HCT116 (cell line): ENCODE results near the gene SERPINA10. TPM values are rescaled to one million over a fixed set of nuclear protein-coding genes. Genes with fewer than 3 reads are reported as not detected.

Experiments
- ATAC-seq: fragments of 200-7000 bp; cut with Tn5 transposase; 2 replicates; pipeline ENCODE4 v1.9.1; 2020; ENCODE audit warnings: mild to moderate bottlenecking, moderate library complexity
- BruUV-seq: library from RNA; stranded (reverse); fragments of 400-500 nt; replicated peaks from 2 replicates; lab custom pipeline; 2021; lab: Mats Ljungman, UMichigan
- CTCF ChIA-PET: fragments of 300-600 bp; sonication (Branson Sonifier 250); formaldehyde crosslinking; loops from one replicate; lab custom pipeline; 2021; ENCODE audit warnings: antibody characterized with exemption; lab: Charles Lee
- POLR2A ChIA-PET: fragments of 300-600, 350-600 bp; sonication (Branson Sonifier 250); formaldehyde crosslinking; loops from one replicate; lab custom pipeline; 2021; ENCODE audit warnings: antibody characterized with exemption; lab: Charles Lee
- RAD21 ChIA-PET, 2 experiments: fragments of 300-600 bp; sonication (Branson Sonifier 250); formaldehyde crosslinking; loops; one replicate each; lab custom pipeline; 2023; ENCODE audit warnings: low total read pairs in 2 of 2; ENCODE audit not compliant: uncharacterized antibody in 2 of 2, unreplicated experiment in 2 of 2, low non-redundant PET in 1 of 2; lab: Charles Lee
- DNase-seq: peaks from one replicate; pipeline ENCODE4 v3.0.0-alpha.2; 2010; ENCODE audit warnings: low read depth, low spot score
- H2AFZ ChIP-seq: fragments of 200-600 bp; shearing (Covaris generic), sonication (generic); 2 replicates; pipeline ENCODE4 v1.6.1; 2017; ENCODE audit warnings: low read depth, mixed run types, mixed read lengths, antibody characterized with exemption, low read length; ENCODE audit not compliant: poor library complexity, severe bottlenecking
- H3K27ac ChIP-seq: 2 replicates; pipeline ENCODE4 v1.5.1; 2012; ENCODE audit warnings: low read depth, low read length
- H3K27me3 ChIP-seq: fragments of 200-600 bp; sonication (generic); 2 replicates; pipeline ENCODE4 v1.6.1; 2016; ENCODE audit warnings: mixed run types, low read length, mixed read lengths; ENCODE audit not compliant: insufficient read depth
- H3K36me3 ChIP-seq, 2 experiments: fragments of 200-500 bp in 1 of 2; fragments of 200-600 bp in 1 of 2; sonication (Bioruptor generic) in 1 of 2; sonication (generic) in 1 of 2; 2 replicates each; pipeline versions ENCODE4 v1.5.1 to v1.6.1; 2014 to 2016; ENCODE audit warnings: low read length in 2 of 2, inconsistent platforms in 1 of 2, mixed read lengths in 1 of 2, mixed run types in 1 of 2; ENCODE audit not compliant: insufficient read depth in 2 of 2, control insufficient read depth in 1 of 2
- H3K4me1 ChIP-seq, 2 experiments: fragments of 200-600 bp in 1 of 2; sonication (generic) in 1 of 2; 2 replicates each; pipeline versions ENCODE4 v1.5.1 to v1.6.1; 2012 to 2017; ENCODE audit warnings: low read length in 2 of 2, inconsistent platforms in 1 of 2, mild to moderate bottlenecking in 1 of 2, mixed read lengths in 1 of 2, mixed run types in 1 of 2, moderate library complexity in 1 of 2; ENCODE audit not compliant: insufficient read depth in 2 of 2, control insufficient read depth in 1 of 2
- H3K4me2 ChIP-seq: fragments of 200-600 bp; sonication (generic); 2 replicates; pipeline ENCODE4 v1.6.1; 2017; ENCODE audit warnings: mixed run types, low read length, mixed read lengths
- H3K4me3 ChIP-seq, 2 experiments: fragments of 200-600 bp in 1 of 2; sonication (generic) in 1 of 2; replicated peaks in 1 of 2; 2 replicates each; pipeline ENCODE4 v1.5.1; 2011 to 2016; ENCODE audit warnings: low read length in 2 of 2, control low read depth in 1 of 2, low read depth in 1 of 2, mild to moderate bottlenecking in 1 of 2, mixed read lengths in 1 of 2, mixed run types in 1 of 2
- H3K79me2 ChIP-seq: fragments of 200-600 bp; sonication (generic); 2 replicates; pipeline ENCODE4 v1.6.1; 2017; ENCODE audit warnings: mild to moderate bottlenecking, mixed run types, low read length, moderate library complexity, mixed read lengths; ENCODE audit not compliant: insufficient read depth
- H3K9ac ChIP-seq: fragments of 200-600 bp; sonication (generic); 2 replicates; pipeline ENCODE4 v1.6.1; 2016; ENCODE audit warnings: low read length, mixed read lengths
- H3K9me2 ChIP-seq: fragments of 200-600 bp; sonication (generic), shearing (Covaris generic); 2 replicates; pipeline ENCODE4 v1.6.1; 2017; ENCODE audit warnings: mixed run types, mild to moderate bottlenecking, moderate library complexity; ENCODE audit not compliant: insufficient read depth
- H3K9me3 ChIP-seq, 2 experiments: fragments of 200-500 bp in 1 of 2; fragments of 200-600 bp in 1 of 2; sonication (Bioruptor generic) in 1 of 2; sonication (generic) in 1 of 2; 2 replicates each; pipeline ENCODE4 v1.6.1; 2014 to 2017; ENCODE audit warnings: low read length in 2 of 2, mixed read lengths in 2 of 2, inconsistent platforms in 1 of 2, low read depth in 1 of 2, mild to moderate bottlenecking in 1 of 2, mixed run types in 1 of 2, moderate library complexity in 1 of 2; ENCODE audit not compliant: control insufficient read depth in 1 of 2, insufficient read depth in 1 of 2
- H4K20me1 ChIP-seq: fragments of 200-600 bp; sonication (generic), shearing (Covaris generic); 2 replicates; pipeline ENCODE4 v1.6.1; 2017; ENCODE audit warnings: mixed run types, mild to moderate bottlenecking, moderate library complexity; ENCODE audit not compliant: insufficient read depth
- CBX3 ChIP-seq: IDR thresholded peaks from 2 replicates; pipeline ENCODE4 v1.6.1; 2012; ENCODE audit warnings: low read depth
- CEBPB ChIP-seq: IDR thresholded peaks from 2 replicates; pipeline ENCODE4 v1.6.1; 2012; ENCODE audit warnings: low read depth
- EGR1 ChIP-seq: IDR thresholded peaks from 2 replicates; pipeline ENCODE4 v1.6.1; 2012; ENCODE audit warnings: low read depth
- ELF1 ChIP-seq: IDR thresholded peaks from 2 replicates; pipeline ENCODE4 v1.6.1; 2012; ENCODE audit warnings: low read depth, borderline replicate concordance
- EZH2 ChIP-seq: fragments of 200-600 bp; sonication (generic); IDR thresholded peaks from 2 replicates; pipeline ENCODE4 v1.6.1; 2017; ENCODE audit warnings: antibody characterized with exemption, mixed run types
- FOSL1 ChIP-seq: IDR thresholded peaks from 2 replicates; pipeline ENCODE4 v1.6.1; 2012; ENCODE audit warnings: low read depth
- JUND ChIP-seq: IDR thresholded peaks from 2 replicates; pipeline ENCODE4 v1.6.1; 2012
- POLR2AphosphoS5 ChIP-seq: IDR thresholded peaks from 2 replicates; pipeline ENCODE4 v1.6.1; 2011; ENCODE audit warnings: mild to moderate bottlenecking, low read depth, low read length, moderate library complexity
- RAD21 ChIP-seq: IDR thresholded peaks from 2 replicates; pipeline ENCODE4 v1.6.1; 2012; ENCODE audit warnings: low read depth, mild to moderate bottlenecking
- SIN3A ChIP-seq: IDR thresholded peaks from 2 replicates; pipeline ENCODE4 v1.6.1; 2012; ENCODE audit warnings: low read depth
- SP1 ChIP-seq: IDR thresholded peaks from 2 replicates; pipeline ENCODE4 v1.6.1; 2012; ENCODE audit warnings: low read depth
- SRF ChIP-seq: IDR thresholded peaks from 2 replicates; pipeline ENCODE4 v1.6.1; 2012; ENCODE audit warnings: low read depth
- intact Hi-C: fragments of 100-400 bp; cut with micrococcal nuclease; formaldehyde crosslinking; loops from 2 replicates; pipeline ENCODE4 v1.10.0; 2022
- total RNA-seq: library from RNA; stranded (reverse); gene quantifications from one replicate; pipeline ENCODE4 v1.2.1, GENCODE V29; 2021; ENCODE audit not compliant: unreplicated experiment
- TF ChIP-seq, protein P1 (sequence below): IDR thresholded peaks from 2 replicates; pipeline ENCODE4 v1.6.1; 2012; ENCODE audit warnings: low read depth

Gene SERPINA10
- total RNA-seq, 1 experiment from 2014 or later: not detected

DNA sequence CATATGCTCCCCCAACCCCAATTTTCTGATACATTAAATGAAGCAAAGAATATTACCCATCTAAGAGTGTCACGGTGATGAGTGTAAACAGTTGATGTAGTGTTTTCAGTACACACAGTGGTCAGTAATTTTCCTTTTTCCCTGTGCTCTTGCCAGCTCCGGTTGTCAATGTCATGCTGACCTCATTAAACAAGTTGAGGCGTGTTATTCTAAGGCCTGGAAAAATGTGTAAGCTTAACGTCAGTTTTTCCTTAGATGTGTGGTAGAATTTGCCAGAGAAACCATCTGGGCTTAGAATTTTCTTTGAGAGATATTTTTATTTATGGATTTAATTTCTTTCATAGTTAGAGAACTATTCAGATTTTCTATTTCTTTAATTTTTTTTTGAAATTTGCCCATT is 41.8 kb upstream of the SERPINA10 start:
- H3K4me3 ChIP-seq: no peak overlapping the region
- TF ChIP-seq ELF1 (no peak), EGR1 (no peak), CEBPB (no peak), FOSL1 (no peak), SIN3A (no peak)
- TF ChIP-seq, protein P1, sequence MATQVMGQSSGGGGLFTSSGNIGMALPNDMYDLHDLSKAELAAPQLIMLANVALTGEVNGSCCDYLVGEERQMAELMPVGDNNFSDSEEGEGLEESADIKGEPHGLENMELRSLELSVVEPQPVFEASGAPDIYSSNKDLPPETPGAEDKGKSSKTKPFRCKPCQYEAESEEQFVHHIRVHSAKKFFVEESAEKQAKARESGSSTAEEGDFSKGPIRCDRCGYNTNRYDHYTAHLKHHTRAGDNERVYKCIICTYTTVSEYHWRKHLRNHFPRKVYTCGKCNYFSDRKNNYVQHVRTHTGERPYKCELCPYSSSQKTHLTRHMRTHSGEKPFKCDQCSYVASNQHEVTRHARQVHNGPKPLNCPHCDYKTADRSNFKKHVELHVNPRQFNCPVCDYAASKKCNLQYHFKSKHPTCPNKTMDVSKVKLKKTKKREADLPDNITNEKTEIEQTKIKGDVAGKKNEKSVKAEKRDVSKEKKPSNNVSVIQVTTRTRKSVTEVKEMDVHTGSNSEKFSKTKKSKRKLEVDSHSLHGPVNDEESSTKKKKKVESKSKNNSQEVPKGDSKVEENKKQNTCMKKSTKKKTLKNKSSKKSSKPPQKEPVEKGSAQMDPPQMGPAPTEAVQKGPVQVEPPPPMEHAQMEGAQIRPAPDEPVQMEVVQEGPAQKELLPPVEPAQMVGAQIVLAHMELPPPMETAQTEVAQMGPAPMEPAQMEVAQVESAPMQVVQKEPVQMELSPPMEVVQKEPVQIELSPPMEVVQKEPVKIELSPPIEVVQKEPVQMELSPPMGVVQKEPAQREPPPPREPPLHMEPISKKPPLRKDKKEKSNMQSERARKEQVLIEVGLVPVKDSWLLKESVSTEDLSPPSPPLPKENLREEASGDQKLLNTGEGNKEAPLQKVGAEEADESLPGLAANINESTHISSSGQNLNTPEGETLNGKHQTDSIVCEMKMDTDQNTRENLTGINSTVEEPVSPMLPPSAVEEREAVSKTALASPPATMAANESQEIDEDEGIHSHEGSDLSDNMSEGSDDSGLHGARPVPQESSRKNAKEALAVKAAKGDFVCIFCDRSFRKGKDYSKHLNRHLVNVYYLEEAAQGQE: no peak
- H4K20me1 ChIP-seq: no peaks in the 10 kb centered on the region
- RAD21 ChIA-PET: no interaction called here
- POLR2A ChIA-PET: no interaction called here
- intact Hi-C loops: no loop called here
- no TSS peak for BruUV-seq
- H3K36me3 ChIP-seq: no peaks in the 10 kb centered on the region
- H3K4me2 ChIP-seq: no peak overlapping the region
- H3K4me1 ChIP-seq: 0 out of 4 replicates have a peak, but pooled peaks cover 0 to 6% of the 10 kb centered on the region in 2 experiments
- H3K9ac ChIP-seq: no peak overlapping the region
- H3K27ac ChIP-seq: no peak overlapping the region
- ATAC-seq (no peak), DNase-seq (no peak)
- no peaks in the 10 kb centered on the region for H3K27me3 ChIP-seq
- CTCF ChIA-PET: no interaction called here
- no peak overlapping the region for H2AFZ ChIP-seq
- H3K79me2 ChIP-seq: no peaks in the 10 kb centered on the region
- no peaks in the 10 kb centered on the region for H3K9me2 ChIP-seq
- H3K9me3 ChIP-seq: no peaks in the 10 kb centered on the region

DNA sequence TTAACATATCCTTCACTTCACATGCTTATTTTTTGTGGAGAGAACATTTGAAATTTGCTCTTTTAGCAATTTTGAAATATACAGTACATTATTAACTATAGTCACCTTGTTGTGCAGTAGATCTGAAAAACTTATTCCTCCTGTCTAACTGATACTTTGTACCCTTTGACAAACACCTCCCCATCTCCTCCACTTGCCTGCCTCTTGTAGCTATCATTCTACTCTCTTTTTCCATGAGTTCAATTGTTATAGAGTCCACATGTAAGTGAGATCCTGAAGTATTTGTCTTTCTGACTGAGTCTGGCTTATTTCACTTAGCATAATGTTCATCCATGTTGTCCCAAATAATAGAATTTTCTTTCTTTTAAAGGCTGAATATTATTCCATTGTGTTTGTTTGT is 39.5 kb upstream of the SERPINA10 start:
- Histone ChIP-seq H2AFZ (no peak overlapping the region), H3K79me2 (no peaks in the 10 kb centered on the region), H3K4me2 (no peak overlapping the region), H3K27me3 (no peaks in the 10 kb centered on the region), H3K4me1 (0 out of 4 replicates have a peak, but pooled peaks cover 0 to 6% of the 10 kb centered on the region in 2 experiments), H3K27ac (no peak overlapping the region), H3K9me3 (no peaks in the 10 kb centered on the region)
- CTCF ChIA-PET: no interaction called here
- POLR2A ChIA-PET: no interaction called here
- intact Hi-C loops: no loop called here
- RAD21 ChIA-PET: no interaction called here
- no peak for TF ChIP-seq EGR1
- TF ChIP-seq RAD21: no peak
- no peak for TF ChIP-seq EZH2
- no peak for TF ChIP-seq SRF
- no peak for TF ChIP-seq SP1
- TF ChIP-seq FOSL1: no peak
- no peak for TF ChIP-seq CBX3
- TF ChIP-seq SIN3A: no peak
- TF ChIP-seq JUND: no peak
- no peak for TF ChIP-seq POLR2AphosphoS5
- TF ChIP-seq, all 23 proteins: peak for 0
- H3K4me3 ChIP-seq: no peak overlapping the region
- ATAC-seq: no peak
- BruUV-seq: no TSS peak
- no peak for DNase-seq
- no peaks in the 10 kb centered on the region for H4K20me1 ChIP-seq
- H3K36me3 ChIP-seq: no peaks in the 10 kb centered on the region
- H3K9ac ChIP-seq: no peak overlapping the region
- H3K9me2 ChIP-seq: no peaks in the 10 kb centered on the region
